Measurements from ENCODE around the gene HSPA2. TPM values are rescaled to one million over a fixed set of nuclear protein-coding genes. Genes with fewer than 3 reads are reported as not detected.
A peak's percentile ranks its signal among the peaks of the same experiment; 100 is the strongest.

HSPA2 gene
- total and polyA plus RNA-seq, 2 donors (not counting 1 experiment from before 2014, with no cell fraction given) = 3.6 to 19.6 TPM

DNA sequence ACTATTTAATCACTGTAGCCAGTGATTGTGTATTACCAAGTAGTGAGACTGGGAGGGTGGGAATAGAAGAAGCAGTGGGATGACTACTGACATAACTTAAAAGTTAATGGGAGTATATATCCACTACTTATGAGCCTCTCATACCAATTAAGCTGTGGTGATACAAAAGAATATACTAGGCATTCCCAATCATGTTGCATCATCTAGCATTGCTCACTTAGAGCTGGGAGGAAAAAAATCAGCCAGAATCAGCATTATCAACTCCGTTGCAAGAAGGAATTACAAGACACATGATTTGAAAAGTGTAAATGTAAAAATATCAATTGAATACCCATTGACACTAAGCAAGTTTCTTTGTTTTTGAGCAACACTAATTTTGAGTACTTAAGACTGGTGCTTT lies 8.5 kb downstream of the HSPA2 start:
- no peak overlapping the region for H2AFZ ChIP-seq (ENCODE audit: insufficient read depth, low read depth, low read length, poor library complexity, severe bottlenecking)
- H3K4me1 ChIP-seq (ENCODE audit: control insufficient read depth in 2 of 2, insufficient read depth in 2 of 2, low read length in 2 of 2) = peaks cover 13 to 16% of the 10 kb centered on the region in 2 donors
- H3K9me3 ChIP-seq (ENCODE audit: control extremely low read depth in 1 of 3, control insufficient read depth in 2 of 3, insufficient read depth in 1 of 3, low read length in 2 of 3) = peaks cover 0 to 1% (median 0%) of the 10 kb centered on the region in 3 donors
- ChIA-PET POLR2A (no interaction called here), CTCF (interaction anchor here (1.4 to 1.9 kb wide), 2 partner anchors 38 to 88 kb away, joined by 3 to 5 read pairs; no protein-coding TSS in a partner anchor)
- H3K4me3 ChIP-seq (ENCODE audit: control extremely low read depth in 1 of 5, extremely low read depth in 1 of 5, insufficient read depth in 1 of 5, low read depth in 2 of 5, low read length in 4 of 5) = no peak overlapping the region
- Mint-ChIP-seq H3K27ac (no peak overlapping the region), H3K4me3 (peak overlapping the region; percentile 76), H3K9me3 (ENCODE audit: insufficient read depth) (no peaks in the 10 kb centered on the region), H3K27me3 (peaks cover 30% of the 10 kb centered on the region), H3K4me1 (peaks cover 13% of the 10 kb centered on the region)
- WGBS (ENCODE audit: insufficient coverage) = no CpG with 5 or more reads among the region's 1 CpG
- intact Hi-C loops (cut with micrococcal nuclease) = no loop called here
- H3K27me3 ChIP-seq (replicated peaks in 1 of 4; ENCODE audit: control extremely low read depth in 1 of 4, control insufficient read depth in 3 of 4, insufficient read depth in 4 of 4, low read length in 3 of 4) = peaks cover 0 to 21% (median 13%) of the 10 kb centered on the region in 4 experiments
- H3K79me2 ChIP-seq (ENCODE audit: control insufficient read depth, insufficient read depth, low read length) = no peaks in the 10 kb centered on the region
- no peak for TF ChIP-seq EZH2 (IDR thresholded peaks at IDR 0.05; ENCODE audit: borderline replicate concordance, insufficient read depth, low read depth, low read length, poor library complexity, severe bottlenecking)
- TF ChIP-seq, protein P1, sequence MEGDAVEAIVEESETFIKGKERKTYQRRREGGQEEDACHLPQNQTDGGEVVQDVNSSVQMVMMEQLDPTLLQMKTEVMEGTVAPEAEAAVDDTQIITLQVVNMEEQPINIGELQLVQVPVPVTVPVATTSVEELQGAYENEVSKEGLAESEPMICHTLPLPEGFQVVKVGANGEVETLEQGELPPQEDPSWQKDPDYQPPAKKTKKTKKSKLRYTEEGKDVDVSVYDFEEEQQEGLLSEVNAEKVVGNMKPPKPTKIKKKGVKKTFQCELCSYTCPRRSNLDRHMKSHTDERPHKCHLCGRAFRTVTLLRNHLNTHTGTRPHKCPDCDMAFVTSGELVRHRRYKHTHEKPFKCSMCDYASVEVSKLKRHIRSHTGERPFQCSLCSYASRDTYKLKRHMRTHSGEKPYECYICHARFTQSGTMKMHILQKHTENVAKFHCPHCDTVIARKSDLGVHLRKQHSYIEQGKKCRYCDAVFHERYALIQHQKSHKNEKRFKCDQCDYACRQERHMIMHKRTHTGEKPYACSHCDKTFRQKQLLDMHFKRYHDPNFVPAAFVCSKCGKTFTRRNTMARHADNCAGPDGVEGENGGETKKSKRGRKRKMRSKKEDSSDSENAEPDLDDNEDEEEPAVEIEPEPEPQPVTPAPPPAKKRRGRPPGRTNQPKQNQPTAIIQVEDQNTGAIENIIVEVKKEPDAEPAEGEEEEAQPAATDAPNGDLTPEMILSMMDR (IDR thresholded peaks at IDR 0.05) = no peak
- ATAC-seq (ENCODE audit: low read depth) = no peak
- H3K4me2 ChIP-seq (replicated peaks; ENCODE audit: low read depth, low read length, poor library complexity, severe bottlenecking) = peak overlapping the region; percentile 88
- H3K9ac ChIP-seq (ENCODE audit: low read length) = peak overlapping the region; percentile 57
- no peaks in the 10 kb centered on the region for H3K36me3 ChIP-seq (replicated peaks in 1 of 2; ENCODE audit: control extremely low read depth in 1 of 2, control insufficient read depth in 1 of 2, extremely low read depth in 1 of 2, insufficient read depth in 2 of 2, low read length in 1 of 2)
- H3K27ac ChIP-seq (ENCODE audit: low read length in 2 of 2) = no peak overlapping the region
- H4K20me1 ChIP-seq (ENCODE audit: control insufficient read depth, insufficient read depth, low read length, poor library complexity, severe bottlenecking) = no peaks in the 10 kb centered on the region
- no peak for DNase-seq

DNA sequence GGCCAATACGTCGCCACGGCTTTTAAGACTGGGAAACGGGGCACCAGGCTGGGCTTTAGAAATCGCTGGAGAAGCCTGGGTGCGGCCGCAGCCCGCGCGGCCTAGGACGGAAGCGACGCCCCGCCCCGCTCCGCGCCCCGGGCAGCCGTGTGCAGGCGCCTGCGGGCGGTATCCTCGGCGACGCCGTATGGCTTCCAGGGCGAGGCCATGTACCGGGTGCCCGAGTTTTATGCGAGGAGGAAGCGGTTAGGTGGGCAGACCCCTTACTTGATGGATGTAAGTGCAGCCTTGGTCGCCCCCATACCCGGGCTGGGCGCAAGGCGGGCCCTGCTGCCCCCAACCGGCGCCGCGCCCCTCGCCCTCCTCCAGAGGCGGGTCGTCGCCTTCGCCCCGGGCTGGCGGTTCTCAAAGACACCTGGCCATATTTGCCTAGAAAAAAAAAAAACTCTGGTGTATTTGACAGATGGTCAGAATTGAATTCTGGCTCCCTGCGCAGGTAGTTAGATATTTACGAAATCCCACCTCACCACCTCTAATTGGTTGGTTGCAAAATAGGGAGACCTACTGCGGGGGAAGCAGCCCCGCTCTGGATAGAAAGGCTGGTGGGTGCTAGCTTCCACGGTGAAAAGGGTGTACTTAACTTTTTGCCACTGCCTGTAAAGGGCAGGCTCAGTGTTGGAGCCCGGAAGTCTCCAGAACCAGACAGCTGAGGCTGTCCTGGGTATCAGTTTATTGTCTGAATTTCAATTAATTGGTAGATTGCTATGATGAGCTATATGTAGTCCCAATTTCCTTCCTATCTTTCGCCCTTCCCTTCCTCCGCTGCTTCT lies 9.5 kb downstream of the HSPA2 start, which contains the start of gene PPP1R36:
PPP1R36 (plus strand) TSS at position 171 of the 830 bp plus-strand sequence; CDS start at position 208, 37 bp downstream.
- Mint-ChIP-seq H3K27me3 (peaks cover 35% of the 10 kb centered on the region), H3K27ac (no peak within 1 kb of the TSS), H3K4me1 (peaks cover 13% of the 10 kb centered on the region), H3K4me3 (peak within 1 kb of the TSS; percentile 84), H3K9me3 (ENCODE audit: insufficient read depth) (no peaks in the 10 kb centered on the region)
- peaks cover 0 to 1% (median 0%) of the 10 kb centered on the region in 3 donors for H3K9me3 ChIP-seq (ENCODE audit: control extremely low read depth in 1 of 3, control insufficient read depth in 2 of 3, insufficient read depth in 1 of 3, low read length in 2 of 3)
- H3K36me3 ChIP-seq (replicated peaks in 1 of 2; ENCODE audit: control extremely low read depth in 1 of 2, control insufficient read depth in 1 of 2, extremely low read depth in 1 of 2, insufficient read depth in 2 of 2, low read length in 1 of 2) = no peaks in the 10 kb centered on the region
- TF ChIP-seq, protein P1 (IDR thresholded peaks at IDR 0.05) = no peak
- TF ChIP-seq EZH2 (IDR thresholded peaks at IDR 0.05; ENCODE audit: borderline replicate concordance, insufficient read depth, low read depth, low read length, poor library complexity, severe bottlenecking) = no peak
- H3K27ac ChIP-seq (ENCODE audit: low read length in 2 of 2) = no peak within 1 kb of the TSS
- ATAC-seq (ENCODE audit: low read depth) = peak; percentile 96
- H3K4me1 ChIP-seq (ENCODE audit: control insufficient read depth in 2 of 2, insufficient read depth in 2 of 2, low read length in 2 of 2) = peaks cover 13 to 16% of the 10 kb centered on the region in 2 donors
- H3K27me3 ChIP-seq (replicated peaks in 1 of 4; ENCODE audit: control extremely low read depth in 1 of 4, control insufficient read depth in 3 of 4, insufficient read depth in 4 of 4, low read length in 3 of 4) = peaks cover 0 to 21% (median 13%) of the 10 kb centered on the region in 4 experiments
- peak; percentile 63 for DNase-seq
- CTCF ChIA-PET = interaction anchor here (1.9 kb wide), 1 partner anchor 87 kb away, joined by 5 read pairs; no protein-coding TSS in a partner anchor
- POLR2A ChIA-PET = no interaction called here
- peak within 1 kb of the TSS; percentile 1 to 71 (median 45) for H3K4me3 ChIP-seq (ENCODE audit: control extremely low read depth in 1 of 5, extremely low read depth in 1 of 5, insufficient read depth in 1 of 5, low read depth in 2 of 5, low read length in 4 of 5)
- peak within 1 kb of the TSS; percentile 88 for H3K4me2 ChIP-seq (replicated peaks; ENCODE audit: low read depth, low read length, poor library complexity, severe bottlenecking)
- WGBS (ENCODE audit: insufficient coverage) = 4% methylated on average over 50 of the region's 54 CpGs
- H3K79me2 ChIP-seq (ENCODE audit: control insufficient read depth, insufficient read depth, low read length) = no peaks in the 10 kb centered on the region
- intact Hi-C loops (cut with micrococcal nuclease) = no loop called here
- H4K20me1 ChIP-seq (ENCODE audit: control insufficient read depth, insufficient read depth, low read length, poor library complexity, severe bottlenecking) = no peaks in the 10 kb centered on the region
- H3K9ac ChIP-seq (ENCODE audit: low read length) = peak within 1 kb of the TSS; percentile 57
- peak within 1 kb of the TSS; percentile 78 for H2AFZ ChIP-seq (ENCODE audit: insufficient read depth, low read depth, low read length, poor library complexity, severe bottlenecking)

All from B cell (primary cell).